Nephron (organoid): Measurements from ENCODE around the gene NKD1.

ENCODE experiments used
- H3K27ac Mint-ChIP-seq, 3 experiments: 2 replicates each; pipeline ENCODE4 v1.8.0; 2020; ENCODE audit warnings: mixed read lengths in 3 of 3, mild to moderate bottlenecking in 2 of 3, moderate library complexity in 1 of 3
- H3K27me3 Mint-ChIP-seq: 2 replicates; pipeline ENCODE4 v1.8.0; 2021; ENCODE audit warnings: low read depth, mild to moderate bottlenecking, moderate library complexity, mixed read lengths
- H3K36me3 Mint-ChIP-seq: 2 replicates; pipeline ENCODE4 v1.8.0; 2020; ENCODE audit warnings: low read depth, mixed read lengths
- H3K4me1 Mint-ChIP-seq: 2 replicates; pipeline ENCODE4 v1.8.0; 2020; ENCODE audit warnings: mixed read lengths
- H3K4me3 Mint-ChIP-seq, 3 experiments: 2 replicates each; pipeline ENCODE4 v1.8.0; 2020; ENCODE audit warnings: mild to moderate bottlenecking in 3 of 3, mixed read lengths in 3 of 3, moderate library complexity in 2 of 3
- H3K9me3 Mint-ChIP-seq: 2 replicates; pipeline ENCODE4 v1.8.0; 2020; ENCODE audit warnings: mixed read lengths
- CTCF ChIP-seq, 3 experiments: fragments of 200-600 bp; sonication (generic); IDR thresholded peaks; one replicate each; pipeline ENCODE4 v1.5.0; 2021; ENCODE audit warnings: antibody characterized with exemption in 3 of 3; ENCODE audit not compliant: unreplicated experiment in 3 of 3

NKD1 gene

GRCh38 chr16:50611332-50611934, 63.2 kb downstream of the NKD1 start:
- Mint-ChIP-seq H3K4me3 (peak overlapping the region in 1 of 3 experiments; percentile 61), H3K27me3 (peaks cover 6% of the 10 kb centered on the region), H3K27ac (peak overlapping the region; percentile 23 to 82 (median 64)), H3K4me1 (peaks cover 93% of the 10 kb centered on the region), H3K36me3 (peaks cover 3% of the 10 kb centered on the region), H3K9me3 (no peaks in the 10 kb centered on the region)
- TF ChIP-seq CTCF (IDR thresholded peaks at IDR 0.05; ENCODE audit: unreplicated experiment in 3 of 3) = no peak

GRCh38 chr16:50611995-50612848, 64.0 kb downstream of the NKD1 start:
- peak overlapping the region; percentile 49 to 84 (median 78) for H3K4me3 Mint-ChIP-seq
- peak overlapping the region; percentile 82 to 97 (median 94) for H3K27ac Mint-ChIP-seq
- peaks cover 3% of the 10 kb centered on the region for H3K36me3 Mint-ChIP-seq
- H3K4me1 Mint-ChIP-seq = peaks cover 93% of the 10 kb centered on the region
- H3K9me3 Mint-ChIP-seq = no peaks in the 10 kb centered on the region
- H3K27me3 Mint-ChIP-seq = no peaks in the 10 kb centered on the region
- TF ChIP-seq CTCF (IDR thresholded peaks at IDR 0.05; ENCODE audit: unreplicated experiment in 3 of 3) = no peak

- Mint-ChIP-seq H3K27ac (peak overlapping the region; percentile 82 to 97 (median 94)), H3K9me3 (no peaks in the 10 kb centered on the region), H3K4me1 (peaks cover 93% of the 10 kb centered on the region), H3K36me3 (peaks cover 6% of the 10 kb centered on the region), H3K4me3 (peak overlapping the region; percentile 49 to 84 (median 78)), H3K27me3 (no peaks in the 10 kb centered on the region)
- no peak for TF ChIP-seq CTCF (IDR thresholded peaks at IDR 0.05; ENCODE audit: unreplicated experiment in 3 of 3)
These were observed 64.6 kb downstream of the NKD1 start for GRCh38 chr16:50612849-50613198.

GRCh38 chr16:50613281-50613963, 65.2 kb downstream of the NKD1 start:
- TF ChIP-seq CTCF (IDR thresholded peaks at IDR 0.05; ENCODE audit: unreplicated experiment in 3 of 3) = no peak
- H3K27ac Mint-ChIP-seq = peak overlapping the region; percentile 82 to 97 (median 94)
- H3K36me3 Mint-ChIP-seq = peaks cover 6% of the 10 kb centered on the region
- H3K4me1 Mint-ChIP-seq = peaks cover 93% of the 10 kb centered on the region
- H3K9me3 Mint-ChIP-seq = no peaks in the 10 kb centered on the region
- no peaks in the 10 kb centered on the region for H3K27me3 Mint-ChIP-seq
- peak overlapping the region; percentile 49 to 84 (median 78) for H3K4me3 Mint-ChIP-seq

- TF ChIP-seq CTCF (IDR thresholded peaks at IDR 0.05; ENCODE audit: unreplicated experiment in 3 of 3) = no peak
- Mint-ChIP-seq H3K9me3 (no peaks in the 10 kb centered on the region), H3K27ac (peak overlapping the region; percentile 82 to 97 (median 94)), H3K27me3 (no peaks in the 10 kb centered on the region), H3K4me3 (peak overlapping the region in 2 of 3 experiments; percentile 78 to 84), H3K4me1 (peaks cover 97% of the 10 kb centered on the region), H3K36me3 (peaks cover 10% of the 10 kb centered on the region)
These were observed 65.8 kb downstream of the NKD1 start for GRCh38 chr16:50613964-50614474.
